ENCODE data around the gene OR51B2. TPM values are rescaled to one million over a fixed set of nuclear protein-coding genes. Genes with fewer than 3 reads are reported as not detected.

OR51B2 gene
- total RNA-seq, 1 donor from 2014 or later = not detected

DNA sequence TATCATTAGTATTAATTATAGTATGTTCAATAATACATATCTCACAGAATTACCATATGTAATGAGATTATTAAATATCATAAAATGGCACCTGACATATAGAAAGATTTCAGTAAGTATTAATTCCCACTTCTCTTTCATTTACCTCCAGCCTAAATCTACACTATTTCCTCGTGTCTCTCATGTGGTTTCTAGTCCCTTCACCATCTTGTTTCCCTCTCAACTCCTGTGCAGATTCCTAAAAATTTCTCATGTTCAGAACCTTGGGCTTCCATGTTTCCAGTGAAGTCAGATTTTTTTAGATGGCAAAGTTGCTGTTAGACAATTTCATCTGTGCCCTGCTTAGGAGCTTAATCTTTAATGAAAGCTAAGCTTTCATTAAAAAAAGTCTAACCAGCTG lies 40.2 kb downstream of the OR51B2 start:
- Mint-ChIP-seq H3K27ac (no peak overlapping the region), H3K9me3 (no peaks in the 10 kb centered on the region), H3K4me1 (ENCODE audit: unreplicated experiment) (no peaks in the 10 kb centered on the region), H3K27me3 (no peaks in the 10 kb centered on the region), H3K4me3 (no peak overlapping the region), H3K36me3 (no peaks in the 10 kb centered on the region)
- DNase-seq (ENCODE audit: extremely low spot score, unreplicated experiment) = no peak
- TF ChIP-seq, protein P1, sequence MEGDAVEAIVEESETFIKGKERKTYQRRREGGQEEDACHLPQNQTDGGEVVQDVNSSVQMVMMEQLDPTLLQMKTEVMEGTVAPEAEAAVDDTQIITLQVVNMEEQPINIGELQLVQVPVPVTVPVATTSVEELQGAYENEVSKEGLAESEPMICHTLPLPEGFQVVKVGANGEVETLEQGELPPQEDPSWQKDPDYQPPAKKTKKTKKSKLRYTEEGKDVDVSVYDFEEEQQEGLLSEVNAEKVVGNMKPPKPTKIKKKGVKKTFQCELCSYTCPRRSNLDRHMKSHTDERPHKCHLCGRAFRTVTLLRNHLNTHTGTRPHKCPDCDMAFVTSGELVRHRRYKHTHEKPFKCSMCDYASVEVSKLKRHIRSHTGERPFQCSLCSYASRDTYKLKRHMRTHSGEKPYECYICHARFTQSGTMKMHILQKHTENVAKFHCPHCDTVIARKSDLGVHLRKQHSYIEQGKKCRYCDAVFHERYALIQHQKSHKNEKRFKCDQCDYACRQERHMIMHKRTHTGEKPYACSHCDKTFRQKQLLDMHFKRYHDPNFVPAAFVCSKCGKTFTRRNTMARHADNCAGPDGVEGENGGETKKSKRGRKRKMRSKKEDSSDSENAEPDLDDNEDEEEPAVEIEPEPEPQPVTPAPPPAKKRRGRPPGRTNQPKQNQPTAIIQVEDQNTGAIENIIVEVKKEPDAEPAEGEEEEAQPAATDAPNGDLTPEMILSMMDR (conservative IDR thresholded peaks at IDR 0.05) = no peak

DNA sequence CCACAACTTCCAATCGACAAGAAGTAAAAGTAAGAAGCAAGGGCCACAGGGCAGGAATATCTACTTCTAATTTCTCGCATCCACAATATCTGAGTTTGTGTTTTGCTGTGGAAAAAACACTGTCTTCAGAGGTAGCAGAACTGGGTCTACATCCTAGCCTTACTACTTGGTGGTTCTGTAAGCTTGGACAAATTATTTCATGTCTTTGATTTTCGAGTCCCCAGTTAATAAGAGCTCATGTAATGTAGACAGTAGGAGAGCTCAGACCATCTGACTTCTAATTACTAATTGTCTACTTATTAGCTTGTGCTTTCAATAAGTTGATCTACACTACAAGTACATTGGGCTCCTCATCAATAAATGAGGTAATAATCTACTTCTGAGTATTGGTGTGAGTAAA lies 41.0 kb downstream of the OR51B2 start:
- Mint-ChIP-seq H3K4me3 (no peak overlapping the region), H3K4me1 (ENCODE audit: unreplicated experiment) (no peaks in the 10 kb centered on the region), H3K36me3 (no peaks in the 10 kb centered on the region), H3K27ac (no peak overlapping the region), H3K9me3 (no peaks in the 10 kb centered on the region), H3K27me3 (no peaks in the 10 kb centered on the region)
- DNase-seq (ENCODE audit: extremely low spot score, unreplicated experiment) = no peak
- TF ChIP-seq, protein P1 (conservative IDR thresholded peaks at IDR 0.05) = no peak

DNA sequence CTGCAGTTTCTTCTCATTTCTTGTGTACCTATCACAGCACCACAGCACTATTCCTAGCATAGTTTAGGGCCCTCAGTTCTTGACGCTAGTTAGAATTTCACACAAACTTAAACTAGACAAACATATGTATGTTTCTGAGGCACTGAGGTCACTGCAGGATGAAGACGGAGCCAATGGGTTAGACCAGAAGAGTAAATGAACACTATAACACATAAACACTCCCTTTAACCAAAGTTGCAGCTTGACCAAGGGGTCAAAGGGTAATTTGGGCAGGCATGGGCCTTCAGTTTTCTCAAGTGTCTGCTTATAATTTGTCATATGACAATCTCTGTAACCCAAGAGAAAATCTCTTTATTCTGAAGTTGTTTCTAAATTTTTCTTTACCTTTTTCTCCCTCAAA lies 41.5 kb downstream of the OR51B2 start:
- Mint-ChIP-seq H3K4me1 (ENCODE audit: unreplicated experiment) (no peaks in the 10 kb centered on the region), H3K27ac (no peak overlapping the region), H3K9me3 (no peaks in the 10 kb centered on the region), H3K36me3 (no peaks in the 10 kb centered on the region), H3K27me3 (no peaks in the 10 kb centered on the region), H3K4me3 (no peak overlapping the region)
- DNase-seq (ENCODE audit: extremely low spot score, unreplicated experiment) = no peak
- TF ChIP-seq, protein P1 (conservative IDR thresholded peaks at IDR 0.05) = no peak

DNA sequence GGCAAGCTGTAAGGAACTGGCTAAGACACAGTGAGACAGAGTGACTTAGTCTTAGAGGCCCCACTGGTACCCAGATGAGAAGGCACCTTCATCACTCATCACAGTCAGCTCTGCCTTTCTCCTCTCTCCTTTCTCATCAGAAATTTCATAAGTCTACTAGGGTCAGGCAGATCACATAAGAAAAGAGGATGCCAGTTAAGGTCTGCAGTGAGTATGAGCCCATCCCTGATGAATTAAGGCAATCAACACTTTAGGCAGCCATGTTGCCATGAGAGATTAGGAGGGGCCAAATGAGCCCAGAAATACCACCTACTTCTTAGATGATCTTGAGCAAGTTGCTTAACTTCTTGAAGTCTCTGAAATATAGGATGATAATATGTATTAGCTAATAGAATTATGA lies 42.5 kb downstream of the OR51B2 start:
- Mint-ChIP-seq H3K36me3 (no peaks in the 10 kb centered on the region), H3K27ac (no peak overlapping the region), H3K9me3 (no peaks in the 10 kb centered on the region), H3K27me3 (no peaks in the 10 kb centered on the region), H3K4me3 (no peak overlapping the region), H3K4me1 (ENCODE audit: unreplicated experiment) (no peaks in the 10 kb centered on the region)
- TF ChIP-seq, protein P1 (conservative IDR thresholded peaks at IDR 0.05) = no peak
- DNase-seq (ENCODE audit: extremely low spot score, unreplicated experiment) = no peak

DNA sequence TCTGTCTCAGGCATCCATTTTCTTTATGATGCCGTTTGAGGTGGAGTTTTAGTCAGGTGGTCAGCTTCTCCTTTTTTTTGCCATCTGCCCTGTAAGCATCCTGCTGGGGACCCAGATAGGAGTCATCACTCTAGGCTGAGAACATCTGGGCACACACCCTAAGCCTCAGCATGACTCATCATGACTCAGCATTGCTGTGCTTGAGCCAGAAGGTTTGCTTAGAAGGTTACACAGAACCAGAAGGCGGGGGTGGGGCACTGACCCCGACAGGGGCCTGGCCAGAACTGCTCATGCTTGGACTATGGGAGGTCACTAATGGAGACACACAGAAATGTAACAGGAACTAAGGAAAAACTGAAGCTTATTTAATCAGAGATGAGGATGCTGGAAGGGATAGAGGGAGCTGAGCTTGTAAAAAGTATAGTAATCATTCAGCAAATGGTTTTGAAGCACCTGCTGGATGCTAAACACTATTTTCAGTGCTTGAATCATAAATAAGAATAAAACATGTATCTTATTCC lies 43.5 kb downstream of the OR51B2 start:
- no peaks in the 10 kb centered on the region for H3K36me3 Mint-ChIP-seq
- no peak overlapping the region for H3K27ac Mint-ChIP-seq
- H3K4me1 Mint-ChIP-seq (ENCODE audit: unreplicated experiment) = no peaks in the 10 kb centered on the region
- no peaks in the 10 kb centered on the region for H3K9me3 Mint-ChIP-seq
- H3K4me3 Mint-ChIP-seq = no peak overlapping the region
- H3K27me3 Mint-ChIP-seq = no peaks in the 10 kb centered on the region
- TF ChIP-seq, protein P1 (conservative IDR thresholded peaks at IDR 0.05) = no peak
- DNase-seq (ENCODE audit: extremely low spot score, unreplicated experiment) = no peak

All from type B pancreatic cell (in vitro differentiated cells).